HAP-1 (cell line): ENCODE results near the gene MPO.
A peak's percentile ranks its signal among the peaks of the same experiment; 100 is the strongest.

Experiments
- DNase-seq, 2 experiments: peaks; one replicate each; pipeline ENCODE4 v3.0.0-alpha.2; 2016 to 2020; ENCODE audit warnings: low spot score in 2 of 2
- H3K27me3 ChIP-seq: fragments of 250-450 bp; sonication (Bioruptor Pico); 2 replicates; pipeline ENCODE4 v1.5.1; 2020; ENCODE audit warnings: low read depth, mild to moderate bottlenecking, moderate library complexity
- H3K36me3 ChIP-seq: fragments of 250-450 bp; sonication (Bioruptor Pico); replicated peaks from 2 replicates; pipeline ENCODE4 v1.5.1; 2020; ENCODE audit warnings: mild to moderate bottlenecking
- H3K4me1 ChIP-seq: fragments of 250-450 bp; sonication (Bioruptor Pico); 2 replicates; pipeline ENCODE4 v1.5.1; 2020; ENCODE audit warnings: mild to moderate bottlenecking
- H3K4me3 ChIP-seq: fragments of 250-450 bp; sonication (Bioruptor Pico); 2 replicates; pipeline ENCODE4 v1.5.1; 2020; ENCODE audit warnings: mild to moderate bottlenecking, moderate library complexity
- H3K9me3 ChIP-seq: fragments of 250-450 bp; sonication (Bioruptor Pico); 2 replicates; pipeline ENCODE4 v1.5.1; 2020; ENCODE audit warnings: mild to moderate bottlenecking, moderate library complexity
- in situ Hi-C: fragments of 300-500 bp; cut with MboI; formaldehyde crosslinking; loops from 3 replicates; pipeline ENCODE4 v1.14.3; 2020; ENCODE audit warnings: low sequenced_read_pairs, inconsistent platforms, mixed read lengths

Gene MPO

GRCh38 chr17:58262149-58262548 lies 18.6 kb downstream of the MPO start:
- Histone ChIP-seq H3K36me3 (no peaks in the 10 kb centered on the region), H3K27me3 (peaks cover 48% of the 10 kb centered on the region), H3K4me1 (no peaks in the 10 kb centered on the region), H3K9me3 (no peaks in the 10 kb centered on the region), H3K4me3 (no peak overlapping the region)
- in situ Hi-C loops, result no loop called here
- DNase-seq, result no peak

DNA sequence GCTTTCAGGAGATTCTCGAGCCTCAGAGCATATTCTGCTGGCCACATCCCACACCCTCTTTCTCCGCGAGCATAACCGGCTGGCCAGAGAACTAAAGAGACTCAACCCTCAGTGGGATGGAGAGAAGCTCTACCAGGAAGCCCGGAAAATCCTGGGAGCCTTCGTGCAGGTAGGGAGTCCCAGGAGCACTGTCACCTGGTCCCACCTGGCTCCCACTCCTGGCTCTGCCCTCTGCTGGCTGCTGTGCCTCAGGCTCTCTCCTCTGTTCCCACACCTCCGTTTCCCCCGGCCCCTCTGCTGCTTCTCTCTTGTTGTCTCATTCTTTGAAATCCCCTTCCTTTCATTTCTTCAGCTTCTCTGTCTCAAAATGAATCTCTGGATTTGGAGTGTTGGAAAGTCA lies 25.9 kb downstream of the MPO start:
- DNase-seq, result no peak
- peaks cover 6% of the 10 kb centered on the region for H3K27me3 ChIP-seq
- no peaks in the 10 kb centered on the region for H3K9me3 ChIP-seq
- no peaks in the 10 kb centered on the region for H3K4me1 ChIP-seq
- in situ Hi-C loops, result no loop called here
- H3K36me3 ChIP-seq, result no peaks in the 10 kb centered on the region
- no peak overlapping the region for H3K4me3 ChIP-seq

DNA sequence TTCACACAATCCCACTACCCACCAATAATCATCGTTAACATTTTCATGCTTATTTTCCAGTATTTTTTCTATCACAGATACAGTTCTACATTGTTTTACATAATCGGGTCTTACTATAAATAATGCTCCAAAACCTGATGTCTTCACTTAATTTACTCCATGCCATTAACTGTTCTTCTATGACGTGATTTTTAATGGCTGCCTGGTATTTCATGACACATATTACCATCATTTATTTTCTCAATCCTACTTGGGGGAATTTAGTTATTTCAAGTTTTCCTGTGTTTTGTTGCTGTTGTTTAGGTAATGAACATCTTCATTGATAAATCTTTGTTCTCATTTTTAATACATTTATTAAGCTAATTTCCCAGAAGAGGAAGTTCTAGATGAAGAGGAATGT lies 27.7 kb downstream of the MPO start:
- peaks cover 3% of the 10 kb centered on the region for H3K27me3 ChIP-seq
- H3K4me3 ChIP-seq, result no peak overlapping the region
- in situ Hi-C loops, result no loop called here
- no peaks in the 10 kb centered on the region for H3K4me1 ChIP-seq
- H3K36me3 ChIP-seq, result no peaks in the 10 kb centered on the region
- H3K9me3 ChIP-seq, result no peaks in the 10 kb centered on the region
- DNase-seq, result no peak

DNA sequence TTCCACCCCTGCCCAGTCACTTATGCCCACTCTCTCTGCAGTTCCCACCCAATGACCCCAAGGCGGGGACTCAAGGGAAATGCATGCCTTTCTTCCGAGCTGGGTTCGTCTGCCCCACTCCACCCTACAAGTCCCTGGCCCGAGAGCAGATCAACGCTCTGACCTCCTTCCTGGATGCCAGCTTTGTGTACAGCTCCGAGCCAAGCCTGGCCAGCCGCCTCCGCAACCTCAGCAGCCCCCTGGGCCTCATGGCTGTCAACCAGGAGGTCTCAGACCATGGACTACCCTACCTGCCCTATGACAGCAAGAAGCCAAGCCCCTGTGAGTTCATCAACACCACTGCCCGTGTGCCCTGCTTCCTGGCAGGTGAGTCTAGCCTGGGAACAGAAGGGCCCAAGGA lies 28.6 kb downstream of the MPO start:
- H3K4me1 ChIP-seq, result no peaks in the 10 kb centered on the region
- no peak for DNase-seq
- H3K36me3 ChIP-seq, result no peaks in the 10 kb centered on the region
- H3K4me3 ChIP-seq, result no peak overlapping the region
- no peaks in the 10 kb centered on the region for H3K9me3 ChIP-seq
- H3K27me3 ChIP-seq, result peaks cover 3% of the 10 kb centered on the region
- in situ Hi-C loops, result no loop called here

DNA sequence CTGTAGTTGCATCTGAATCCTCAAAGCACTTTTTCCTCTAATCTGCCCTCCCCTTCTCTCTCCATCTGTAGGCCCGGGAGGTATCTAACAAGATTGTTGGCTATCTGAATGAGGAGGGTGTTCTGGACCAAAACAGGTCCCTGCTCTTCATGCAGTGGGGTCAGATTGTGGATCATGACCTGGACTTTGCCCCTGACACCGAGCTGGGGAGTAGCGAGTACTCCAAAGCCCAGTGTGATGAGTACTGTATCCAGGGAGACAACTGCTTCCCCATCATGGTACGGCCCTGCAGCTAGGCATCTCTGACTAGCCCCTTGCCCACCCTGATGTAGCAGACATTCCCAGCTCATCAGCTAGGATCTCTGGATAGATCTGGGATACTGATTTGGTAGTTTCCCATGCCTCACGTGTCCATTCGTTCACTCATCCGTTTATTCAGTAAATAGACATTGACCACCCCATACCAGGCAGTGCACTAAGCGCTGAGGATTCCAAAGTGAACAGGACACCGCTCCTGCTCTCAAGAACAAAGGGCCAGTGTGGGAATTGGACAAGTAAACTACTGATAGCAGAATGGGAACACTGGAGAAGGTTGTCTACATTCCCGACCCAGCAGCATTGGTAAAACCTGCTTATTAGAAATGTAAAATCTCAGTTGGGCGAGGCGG lies 30.3 kb downstream of the MPO start:
- H3K9me3 ChIP-seq, result no peaks in the 10 kb centered on the region
- DNase-seq, result no peak
- in situ Hi-C loops, result no loop called here
- no peak overlapping the region for H3K4me3 ChIP-seq
- H3K36me3 ChIP-seq, result no peaks in the 10 kb centered on the region
- peaks cover 3% of the 10 kb centered on the region; the same call in 1 of the 2 replicates for H3K27me3 ChIP-seq
- H3K4me1 ChIP-seq, result no peaks in the 10 kb centered on the region

- peak; percentile 26 to 78 for DNase-seq
- Histone ChIP-seq H3K9me3 (no peaks in the 10 kb centered on the region), H3K36me3 (no peaks in the 10 kb centered on the region), H3K4me3 (no peak overlapping the region), H3K27me3 (peaks cover 3% of the 10 kb centered on the region; the same call in 1 of the 2 replicates), H3K4me1 (no peaks in the 10 kb centered on the region)
- in situ Hi-C loops, result no loop called here
Observed at GRCh38 chr17:58249270-58250133, 31.2 kb downstream of the MPO start.

- Histone ChIP-seq H3K4me1 (no peaks in the 10 kb centered on the region), H3K9me3 (no peaks in the 10 kb centered on the region), H3K36me3 (no peaks in the 10 kb centered on the region), H3K27me3 (peaks cover under 1% of the 10 kb centered on the region; the same call in 1 of the 2 replicates), H3K4me3 (no peak overlapping the region)
- in situ Hi-C loops, result no loop called here
- no peak for DNase-seq
Observed at GRCh38 chr17:58248955-58249269, 31.8 kb downstream of the MPO start.

GRCh38 chr17:58247511-58248363 lies 33.0 kb downstream of the MPO start:
- peaks cover 2% of the 10 kb centered on the region; the same call in 1 of the 2 replicates for H3K27me3 ChIP-seq
- H3K4me1 ChIP-seq, result no peaks in the 10 kb centered on the region
- H3K36me3 ChIP-seq, result no peaks in the 10 kb centered on the region
- DNase-seq, result no peak
- no peak overlapping the region for H3K4me3 ChIP-seq
- in situ Hi-C loops, result no loop called here
- H3K9me3 ChIP-seq, result no peaks in the 10 kb centered on the region

- H3K9me3 ChIP-seq, result no peaks in the 10 kb centered on the region
- DNase-seq, result no peak
- in situ Hi-C loops, result no loop called here
- no peak overlapping the region for H3K4me3 ChIP-seq
- peaks cover 3% of the 10 kb centered on the region; the same call in 1 of the 2 replicates for H3K27me3 ChIP-seq
- no peaks in the 10 kb centered on the region for H3K36me3 ChIP-seq
- H3K4me1 ChIP-seq, result no peaks in the 10 kb centered on the region
Observed at GRCh38 chr17:58246781-58247180, 34.0 kb downstream of the MPO start.

DNA sequence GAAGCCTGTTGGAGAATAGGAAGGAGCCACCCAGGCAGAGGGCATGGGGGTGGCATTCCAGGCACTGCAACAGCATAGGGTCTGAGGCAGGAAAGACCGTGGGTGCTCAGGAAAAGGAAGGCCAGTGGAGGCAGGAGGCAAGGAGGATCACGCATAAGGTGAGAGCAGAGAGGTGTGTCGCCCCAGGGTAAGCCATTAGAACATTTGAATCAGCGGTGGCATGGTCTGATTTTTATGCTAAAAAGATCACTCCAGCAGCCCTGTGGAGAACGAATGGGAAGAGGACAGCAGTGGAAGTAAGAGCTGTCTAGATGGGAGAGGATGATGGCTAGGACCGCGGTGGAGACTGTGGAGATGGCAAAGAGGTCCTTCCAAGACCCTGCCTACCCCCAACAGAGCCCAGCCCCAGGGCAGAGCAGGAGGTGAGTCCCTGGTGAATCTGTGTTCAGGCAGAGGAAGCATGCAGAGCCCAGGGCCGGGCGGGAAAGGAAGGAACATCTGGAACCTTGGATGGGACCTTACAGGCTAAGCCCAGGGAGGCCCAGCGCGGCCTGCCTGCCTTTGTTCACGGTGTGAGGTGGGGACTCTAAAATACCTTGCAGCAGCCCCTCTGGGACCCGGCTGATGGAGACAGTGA lies 34.5 kb downstream of the MPO start:
- H3K4me1 ChIP-seq, result no peaks in the 10 kb centered on the region
- peaks cover 5% of the 10 kb centered on the region; the same call in 1 of the 2 replicates for H3K27me3 ChIP-seq
- H3K4me3 ChIP-seq, result no peak overlapping the region
- no peak for DNase-seq
- no peaks in the 10 kb centered on the region for H3K9me3 ChIP-seq
- H3K36me3 ChIP-seq, result no peaks in the 10 kb centered on the region
- in situ Hi-C loops, result no loop called here

DNA sequence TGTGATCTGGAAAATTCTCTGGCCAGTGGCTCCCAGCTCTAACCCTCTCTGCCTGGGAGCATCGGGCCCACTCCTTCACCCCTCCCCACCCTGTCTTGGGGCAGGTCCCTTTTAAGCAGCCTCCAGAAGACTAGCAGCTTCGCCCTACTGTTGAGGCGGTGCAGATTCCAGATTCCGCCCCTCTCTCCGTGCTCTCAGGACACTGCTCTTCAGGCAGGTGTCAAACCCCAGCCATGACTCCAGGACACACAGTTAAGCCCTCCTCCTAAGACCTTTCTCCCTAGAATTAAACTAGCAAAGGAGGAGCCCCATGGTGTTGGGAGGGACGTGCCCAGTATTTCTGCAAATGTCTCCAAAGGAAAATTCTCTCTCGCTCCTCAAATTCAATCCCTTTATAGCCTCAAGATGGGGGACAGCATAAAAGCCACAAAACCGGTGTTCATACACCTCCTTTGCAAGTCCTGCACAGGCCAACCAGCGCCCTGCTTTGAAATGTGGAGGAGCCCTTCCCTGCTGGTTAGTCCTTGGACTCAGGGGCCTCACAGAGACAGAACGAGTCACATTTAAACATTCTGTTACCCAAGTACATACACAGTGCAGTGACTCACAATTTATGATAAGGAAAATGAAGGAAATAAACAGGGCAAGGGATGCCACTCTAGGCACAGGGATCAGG lies 35.2 kb downstream of the MPO start:
- DNase-seq, result no peak
- peaks cover 8% of the 10 kb centered on the region for H3K27me3 ChIP-seq
- H3K4me3 ChIP-seq, result no peak overlapping the region

GRCh38 chr17:58244963-58245362 lies 35.8 kb downstream of the MPO start:
- in situ Hi-C loops, result no loop called here
- DNase-seq, result no peak
- peaks cover 14% of the 10 kb centered on the region for H3K27me3 ChIP-seq

More for the DNA sequence above, 35.2 kb downstream of the MPO start:
- in situ Hi-C loops, result no loop called here
- Histone ChIP-seq H3K36me3 (no peaks in the 10 kb centered on the region), H3K9me3 (no peaks in the 10 kb centered on the region), H3K4me1 (no peaks in the 10 kb centered on the region)

GRCh38 chr17:58242171-58242784 lies 38.5 kb downstream of the MPO start:
- Histone ChIP-seq H3K9me3 (no peaks in the 10 kb centered on the region), H3K36me3 (no peaks in the 10 kb centered on the region), H3K27me3 (peaks cover 34% of the 10 kb centered on the region), H3K4me3 (no peak overlapping the region), H3K4me1 (no peaks in the 10 kb centered on the region)
- no peak for DNase-seq
- in situ Hi-C loops, result no loop called here

More at GRCh38 chr17:58244963-58245362, 35.8 kb downstream of the MPO start:
- Histone ChIP-seq H3K9me3 (no peaks in the 10 kb centered on the region), H3K4me1 (no peaks in the 10 kb centered on the region), H3K36me3 (no peaks in the 10 kb centered on the region), H3K4me3 (no peak overlapping the region)
